ENCODE measurements around the gene CFC1. TPM values are rescaled to one million over a fixed set of nuclear protein-coding genes. Genes with fewer than 3 reads are reported as not detected.
"Not testable (repeated sequence)": the region's sequence is repeated elsewhere in the genome, so short reads cannot be mapped to it uniquely, and the experiment has no call there.

The CFC1 gene
- total and polyA plus RNA-seq, 2 of the 4 experiments (the other 2 are of a cell fraction) = not detected

DNA sequence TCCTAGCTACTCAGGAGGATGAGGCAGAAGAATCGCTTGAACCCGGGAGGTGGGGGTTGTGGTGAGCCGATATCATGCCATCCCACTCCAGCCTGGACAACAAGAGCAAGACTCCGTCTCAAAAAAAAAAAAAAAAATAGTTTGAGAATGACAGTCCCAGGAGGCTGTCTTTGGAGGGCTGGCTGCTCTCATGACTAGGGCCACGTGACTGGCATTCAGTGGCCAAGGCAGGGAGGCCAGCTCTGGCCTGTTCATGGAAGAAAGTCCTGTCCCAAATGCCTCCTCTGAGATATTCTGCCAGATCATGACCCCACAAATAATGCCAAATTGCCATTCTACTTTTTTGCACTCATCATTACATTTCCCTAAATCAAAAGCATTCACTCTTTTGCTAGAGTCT, 54.4 kb downstream of the CFC1 start:
- DNase-seq; POLR2A ChIA-PET (ENCODE audit: unreplicated experiment); H2AFZ ChIP-seq (replicated peaks; ENCODE audit: low read length, poor library complexity); H3K56ac ChIP-seq (ENCODE audit: extremely low read depth, insufficient read depth, low read length); H2AK5ac ChIP-seq (ENCODE audit: low read depth, low read length); H2BK120ac ChIP-seq (ENCODE audit: low read depth, low read length); H2BK20ac ChIP-seq (ENCODE audit: low read depth, low read length); H3K36me3 ChIP-seq (ENCODE audit: control insufficient read depth, insufficient read depth, low read length); H4K20me1 ChIP-seq (ENCODE audit: insufficient read depth, low read length); H3K27ac ChIP-seq (ENCODE audit: insufficient read depth, low read length); H3K4me1 ChIP-seq (ENCODE audit: control insufficient read depth, insufficient read depth, low read length); H3K79me1 ChIP-seq (ENCODE audit: low read depth in 1 of 2, low read length in 2 of 2); H3K27me3 ChIP-seq (ENCODE audit: control insufficient read depth, insufficient read depth, low read length); H3K18ac ChIP-seq (ENCODE audit: low read depth, low read length); dilution Hi-C loops (cut with HindIII; ENCODE audit: low sequenced_read_pairs, unreplicated experiment); H4K91ac ChIP-seq (ENCODE audit: insufficient read depth, low read depth, low read length); in situ Hi-C loops (cut with MboI; ENCODE audit: low sequenced_read_pairs); H4K5ac ChIP-seq (ENCODE audit: low read depth, low read length); H2BK15ac ChIP-seq (ENCODE audit: low read depth, low read length); H3K9me3 ChIP-seq (ENCODE audit: control insufficient read depth, insufficient read depth, low read length); CTCF ChIA-PET; H3K14ac ChIP-seq (replicated peaks; ENCODE audit: low read depth, low read length); H3K9me1 ChIP-seq (ENCODE audit: insufficient read depth, low read length); ATAC-seq (ENCODE audit: low read depth); H3K9ac ChIP-seq (ENCODE audit: low read depth, low read length); H2BK5ac ChIP-seq (ENCODE audit: low read depth, low read length, poor library complexity, severe bottlenecking); H4K8ac ChIP-seq (ENCODE audit: low read depth in 2 of 2, low read length in 2 of 2); BruUV-seq (replicated peaks); H3K4ac ChIP-seq (ENCODE audit: low read depth, low read length); H3K4me3 ChIP-seq (ENCODE audit: insufficient read depth, low read depth, low read length); intact Hi-C loops (cut with micrococcal nuclease); H2AK9ac ChIP-seq (replicated peaks; ENCODE audit: low read depth, low read length, poor library complexity); H3K23ac ChIP-seq (ENCODE audit: low read depth, low read length); H3K4me2 ChIP-seq (ENCODE audit: low read depth, low read length): not testable (repeated sequence)
- WGBS, 2 experiments (ENCODE audit: extremely low coverage in 2 of 2, insufficient read length in 1 of 2) = no CpG with 5 or more reads among the region's 5 CpGs

DNA sequence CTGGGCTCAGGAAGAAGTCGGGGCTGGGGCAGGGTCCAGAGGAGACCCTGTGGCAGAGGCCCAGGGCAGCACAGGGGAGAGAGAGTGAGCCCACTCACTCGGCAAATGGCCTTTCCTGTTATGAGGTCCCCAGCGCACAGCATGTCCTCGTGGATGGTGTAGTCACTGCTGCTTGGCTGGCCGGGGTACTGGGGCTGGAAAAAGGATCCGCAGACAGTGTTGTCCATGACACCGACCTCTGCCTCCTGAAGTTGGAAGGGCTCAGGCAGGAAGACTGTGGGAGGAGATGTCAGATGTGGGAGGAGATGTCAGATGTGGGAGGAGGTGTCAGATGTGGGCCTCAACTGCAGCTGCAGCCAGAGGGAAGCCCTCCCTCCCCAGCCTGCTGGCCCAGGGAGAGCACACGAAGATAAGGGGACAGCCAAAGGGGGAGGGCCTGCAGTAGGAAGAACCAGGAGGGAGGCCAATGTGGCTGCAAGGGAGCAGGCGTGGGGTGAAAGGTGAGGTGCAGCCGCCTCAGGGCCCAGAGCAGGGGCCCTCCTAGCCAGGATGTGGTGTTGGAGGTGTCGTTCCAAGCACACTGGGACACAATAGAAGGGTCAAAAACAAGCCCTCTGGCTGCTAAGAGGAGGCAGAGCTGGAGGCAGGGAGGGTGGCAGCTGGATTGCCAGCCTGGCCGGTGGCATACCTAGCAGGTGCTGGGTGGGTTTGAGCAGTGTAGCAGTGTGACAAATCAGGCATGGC, 55.4 kb downstream of the CFC1 start:
- H2BK5ac ChIP-seq (ENCODE audit: low read depth, low read length, poor library complexity, severe bottlenecking); ATAC-seq (ENCODE audit: low read depth); H2AFZ ChIP-seq (replicated peaks; ENCODE audit: low read length, poor library complexity); H3K4me1 ChIP-seq (ENCODE audit: control insufficient read depth, insufficient read depth, low read length); H2AK5ac ChIP-seq (ENCODE audit: low read depth, low read length); H3K27me3 ChIP-seq (ENCODE audit: control insufficient read depth, insufficient read depth, low read length); H4K5ac ChIP-seq (ENCODE audit: low read depth, low read length); H3K4me3 ChIP-seq (ENCODE audit: insufficient read depth, low read depth, low read length); H3K23ac ChIP-seq (ENCODE audit: low read depth, low read length); H3K27ac ChIP-seq (ENCODE audit: insufficient read depth, low read length); H3K36me3 ChIP-seq (ENCODE audit: control insufficient read depth, insufficient read depth, low read length); H3K14ac ChIP-seq (replicated peaks; ENCODE audit: low read depth, low read length); POLR2A ChIA-PET (ENCODE audit: unreplicated experiment); CTCF ChIA-PET; H3K9me3 ChIP-seq (ENCODE audit: control insufficient read depth, insufficient read depth, low read length); H2BK15ac ChIP-seq (ENCODE audit: low read depth, low read length); H3K4ac ChIP-seq (ENCODE audit: low read depth, low read length); DNase-seq; H4K20me1 ChIP-seq (ENCODE audit: insufficient read depth, low read length); H4K8ac ChIP-seq (ENCODE audit: low read depth in 2 of 2, low read length in 2 of 2); H3K9me1 ChIP-seq (ENCODE audit: insufficient read depth, low read length); dilution Hi-C loops (cut with HindIII; ENCODE audit: low sequenced_read_pairs, unreplicated experiment); H2AK9ac ChIP-seq (replicated peaks; ENCODE audit: low read depth, low read length, poor library complexity); H2BK120ac ChIP-seq (ENCODE audit: low read depth, low read length); H2BK20ac ChIP-seq (ENCODE audit: low read depth, low read length); H3K9ac ChIP-seq (ENCODE audit: low read depth, low read length); H3K4me2 ChIP-seq (ENCODE audit: low read depth, low read length); H3K79me1 ChIP-seq (ENCODE audit: low read depth in 1 of 2, low read length in 2 of 2); H4K91ac ChIP-seq (ENCODE audit: insufficient read depth, low read depth, low read length); in situ Hi-C loops (cut with MboI; ENCODE audit: low sequenced_read_pairs); BruUV-seq (replicated peaks); intact Hi-C loops (cut with micrococcal nuclease); H3K56ac ChIP-seq (ENCODE audit: extremely low read depth, insufficient read depth, low read length); H3K18ac ChIP-seq (ENCODE audit: low read depth, low read length): not testable (repeated sequence)
- WGBS, 2 experiments (ENCODE audit: extremely low coverage in 2 of 2, insufficient read length in 1 of 2) = no CpG with 5 or more reads among the region's 12 CpGs

Data from IMR-90 (cell line).